GM12878 (cell line): ENCODE results near the gene ANO7. TPM values are rescaled to one million over a fixed set of nuclear protein-coding genes. Genes with fewer than 3 reads are reported as not detected.

Experiments used
- ATAC-seq: fragments of 200-7000 bp; cut with Tn5 transposase; 3 replicates; pipeline ENCODE4 v1.9.1; 2020; ENCODE audit warnings: mild to moderate bottlenecking, moderate library complexity
- BruUV-seq: library from RNA; stranded (reverse); fragments of 400-500 nt; replicated peaks from 2 replicates; lab custom pipeline; 2021; lab: Mats Ljungman, UMichigan
- CTCF ChIA-PET: fragments of 300-600 bp; sonication (Branson Sonifier 250); formaldehyde crosslinking; extraction: SDS; loops from one replicate; lab custom pipeline; 2021; ENCODE audit warnings: inconsistent platforms; lab: Yijun Ruan, JAX
- POLR2A ChIA-PET: fragments of 350-600 bp; formaldehyde crosslinking; extraction: SDS; loops from one replicate; lab custom pipeline; 2021; ENCODE audit warnings: inconsistent platforms; lab: Charles Lee
- RAD21 ChIA-PET: fragments of 300-600 bp; sonication (Branson Sonifier 250); formaldehyde crosslinking; loops from one replicate; lab custom pipeline; 2023; ENCODE audit warnings: antibody characterized with exemption; ENCODE audit not compliant: unreplicated experiment; lab: Charles Lee
- SMC1A ChIA-PET: fragments of 300-600 bp; sonication (Branson Sonifier 250); formaldehyde crosslinking; loops from one replicate; lab custom pipeline; 2023; ENCODE audit not compliant: unreplicated experiment, uncharacterized antibody; lab: Charles Lee
- DNase-seq: peaks from one replicate; pipeline ENCODE4 v3.0.0-alpha.2; 2011; ENCODE audit warnings: low read depth, low spot score
- FAIRE-seq: peaks from 3 replicates; lab custom pipeline; 2011; peaks lifted over from hg19 to GRCh38; lab: Jason Lieb, UNC
- H2AFZ ChIP-seq: 2 replicates; pipeline ENCODE4 v1.6.0; 2011; ENCODE audit warnings: low read depth, low read length, control low read depth; ENCODE audit not compliant: control insufficient read depth
- H3K27ac ChIP-seq: 2 replicates; pipeline ENCODE4 v1.5.1; 2011; ENCODE audit warnings: control low read depth; ENCODE audit not compliant: control insufficient read depth, insufficient read depth
- H3K27me3 ChIP-seq, 2 experiments: replicated peaks in 1 of 2; 2 replicates each; pipeline versions ENCODE4 v1.6.0 to v1.6.1; 2011; ENCODE audit warnings: low read length in 1 of 2; ENCODE audit not compliant: control insufficient read depth in 2 of 2, insufficient read depth in 2 of 2
- H3K36me3 ChIP-seq, 2 experiments: 2 replicates each; pipeline ENCODE4 v1.5.1; 2011; ENCODE audit warnings: low read length in 1 of 2; ENCODE audit not compliant: control insufficient read depth in 2 of 2, insufficient read depth in 2 of 2
- H3K4me1 ChIP-seq: 2 replicates; pipeline ENCODE4 v1.6.1; 2011; ENCODE audit warnings: mild to moderate bottlenecking, low read length, moderate library complexity, mixed read lengths; ENCODE audit not compliant: control insufficient read depth, insufficient read depth
- H3K4me2 ChIP-seq: 2 replicates; pipeline ENCODE4 v1.6.0; 2011; ENCODE audit warnings: control low read depth; ENCODE audit not compliant: control insufficient read depth, insufficient read depth
- H3K4me3 ChIP-seq: fragments of 200-600 bp; sonication (generic); 2 replicates; pipeline ENCODE4 v1.5.1; 2016
- H3K79me2 ChIP-seq: 2 replicates; pipeline ENCODE4 v1.6.0; 2011; ENCODE audit warnings: low read length; ENCODE audit not compliant: control insufficient read depth, insufficient read depth
- H3K9ac ChIP-seq: 2 replicates; pipeline ENCODE4 v1.8.0; 2011; ENCODE audit warnings: low read length, control low read depth, mixed read lengths; ENCODE audit not compliant: control insufficient read depth, insufficient read depth
- H3K9me3 ChIP-seq: replicated peaks from 3 replicates; pipeline ENCODE4 v1.5.1; 2011; ENCODE audit warnings: mild to moderate bottlenecking, low read length; ENCODE audit not compliant: control insufficient read depth, insufficient read depth
- H4K20me1 ChIP-seq: 2 replicates; pipeline ENCODE4 v1.6.0; 2011; ENCODE audit not compliant: control insufficient read depth, insufficient read depth
- MEF2B ChIP-seq: fragments of 450-650 bp; IDR thresholded peaks from 2 replicates; pipeline ENCODE4 v1.6.1; 2018; ENCODE audit warnings: mild to moderate bottlenecking, moderate library complexity; ENCODE audit not compliant: partially characterized antibody, poor library complexity, severe bottlenecking
- RBBP5 ChIP-seq: fragments of 200-600 bp; sonication (generic); conservative IDR thresholded peaks from 2 replicates; pipeline ENCODE4 v1.6.1; 2016
- ZNF24 ChIP-seq: fragments of 450-650 bp; IDR thresholded peaks from 2 replicates; pipeline ENCODE4 v1.6.1; 2017; ENCODE audit warnings: antibody characterized with exemption, mild to moderate bottlenecking
- ZNF622 ChIP-seq: fragments of 450-650 bp; IDR thresholded peaks from 2 replicates; pipeline ENCODE4 v1.6.1; 2017; ENCODE audit warnings: mild to moderate bottlenecking, inconsistent platforms
- WGBS: methylation state at CpG from one replicate; pipeline ENCODE4 v1.1.6; 2016; ENCODE audit warnings: low lambda C conversion rate; ENCODE audit not compliant: insufficient replicate concordance, insufficient coverage; ENCODE audit errors: missing lambda C conversion rate; 5-methylcytosine and 5-hydroxymethylcytosine counted together
- in situ Hi-C: fragments of 300-500 bp; cut with MboI; formaldehyde crosslinking; loops from 9 replicates; pipeline ENCODE4 v1.14.3; 2018; ENCODE audit warnings: mixed read lengths
- intact Hi-C: fragments of 100-400 bp; cut with micrococcal nuclease; formaldehyde crosslinking; loops from one replicate; pipeline ENCODE4 v1.14.2; 2022; ENCODE audit not compliant: unreplicated experiment
- polyA plus RNA-seq, 11 experiments: library from polyadenylated mRNA; depleted of rRNA in 4 of 11; unstranded in 6 of 11; stranded (reverse) in 5 of 11; fragments of >200 nt; fragmentation: Nextera tagmentation in 4 of 11; fragmentation: Illumina TruSeq in 1 of 11; extraction: Ambion mirVana in 4 of 11; extraction: Trizol in 1 of 11; gene quantifications; 1 replicate in 1 of 11; 2 replicates in 10 of 11; pipeline versions ENCODE4 v1.2.1 to v1.2.3, GENCODE V29; 2011 to 2016; ENCODE audit warnings: inconsistent platforms in 2 of 11, missing spikeins in 2 of 11, low read depth in 1 of 11
- total RNA-seq, 4 experiments: library from RNA; depleted of rRNA in 3 of 4; stranded (reverse); fragments of >200 nt in 3 of 4; fragmentation: Illumina TruSeq in 1 of 4; extraction: Trizol in 1 of 4; gene quantifications; 2 replicates each; pipeline versions ENCODE4 v1.2.1 to v1.2.3, GENCODE V29; 2013 to 2021
- TF ChIP-seq, protein P1 (sequence below): fragments of 450-650 bp; IDR thresholded peaks from 2 replicates; pipeline ENCODE4 v1.6.1; 2017; ENCODE audit warnings: mild to moderate bottlenecking
- TF ChIP-seq, protein P2 (sequence below): fragments of 450-650 bp; formaldehyde crosslinking; IDR thresholded peaks from 2 replicates; pipeline ENCODE4 v1.5.0; 2022; ENCODE audit warnings: mild to moderate bottlenecking, missing genetic modification characterization
- TF ChIP-seq, protein P3 (sequence below): fragments of 450-650 bp; IDR thresholded peaks from 2 replicates; pipeline ENCODE4 v1.6.1; 2017; ENCODE audit warnings: mild to moderate bottlenecking, moderate library complexity

The ANO7 gene
- total and polyA plus RNA-seq, 10 of the 15 experiments (the other 5 are each of a cell fraction or from before 2014, with no cell fraction given) = 0.08 to 1.4 (median 0.44) TPM

DNA sequence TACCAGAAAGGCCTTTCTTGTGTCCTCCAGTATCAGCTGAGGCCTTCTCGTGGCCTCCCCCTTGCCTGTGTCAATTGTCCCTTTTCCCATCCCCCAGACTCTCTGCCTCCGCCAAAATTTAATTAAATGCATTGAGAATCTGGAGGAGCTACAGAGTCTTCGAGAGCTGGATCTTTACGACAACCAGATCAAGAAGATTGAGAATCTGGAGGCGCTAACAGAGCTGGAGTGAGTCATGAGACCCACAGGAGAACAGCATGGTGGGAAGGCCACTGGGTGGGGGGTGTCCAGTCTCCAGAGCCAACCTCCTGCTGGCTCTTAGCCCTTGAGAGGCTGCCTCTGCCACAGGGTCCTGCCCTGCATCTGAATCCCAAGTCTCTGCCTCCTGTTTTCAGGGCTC, 29.4 kb upstream of the ANO7 start:
- Histone ChIP-seq H3K4me2 (no peak overlapping the region), H2AFZ (no peak overlapping the region), H4K20me1 (no peaks in the 10 kb centered on the region), H3K27me3 (no peaks in the 10 kb centered on the region), H3K36me3 (peaks cover 5 to 44% of the 10 kb centered on the region in 2 experiments), H3K27ac (no peak overlapping the region), H3K4me1 (no peaks in the 10 kb centered on the region), H3K4me3 (no peak overlapping the region), H3K79me2 (no peaks in the 10 kb centered on the region), H3K9ac (no peak overlapping the region), H3K9me3 (no peaks in the 10 kb centered on the region)
- no peak for DNase-seq
- no peak for ATAC-seq
- BruUV-seq = no TSS peak
- ChIA-PET CTCF (no interaction called here), POLR2A (no interaction called here), RAD21 (no interaction called here), SMC1A (no interaction called here)
- TF ChIP-seq, protein P1, sequence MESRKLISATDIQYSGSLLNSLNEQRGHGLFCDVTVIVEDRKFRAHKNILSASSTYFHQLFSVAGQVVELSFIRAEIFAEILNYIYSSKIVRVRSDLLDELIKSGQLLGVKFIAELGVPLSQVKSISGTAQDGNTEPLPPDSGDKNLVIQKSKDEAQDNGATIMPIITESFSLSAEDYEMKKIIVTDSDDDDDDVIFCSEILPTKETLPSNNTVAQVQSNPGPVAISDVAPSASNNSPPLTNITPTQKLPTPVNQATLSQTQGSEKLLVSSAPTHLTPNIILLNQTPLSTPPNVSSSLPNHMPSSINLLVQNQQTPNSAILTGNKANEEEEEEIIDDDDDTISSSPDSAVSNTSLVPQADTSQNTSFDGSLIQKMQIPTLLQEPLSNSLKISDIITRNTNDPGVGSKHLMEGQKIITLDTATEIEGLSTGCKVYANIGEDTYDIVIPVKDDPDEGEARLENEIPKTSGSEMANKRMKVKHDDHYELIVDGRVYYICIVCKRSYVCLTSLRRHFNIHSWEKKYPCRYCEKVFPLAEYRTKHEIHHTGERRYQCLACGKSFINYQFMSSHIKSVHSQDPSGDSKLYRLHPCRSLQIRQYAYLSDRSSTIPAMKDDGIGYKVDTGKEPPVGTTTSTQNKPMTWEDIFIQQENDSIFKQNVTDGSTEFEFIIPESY = no peak
- TF ChIP-seq RBBP5 (no peak), ZNF24 (no peak), ZNF622 (no peak), MEF2B (no peak)
- TF ChIP-seq, protein P2, sequence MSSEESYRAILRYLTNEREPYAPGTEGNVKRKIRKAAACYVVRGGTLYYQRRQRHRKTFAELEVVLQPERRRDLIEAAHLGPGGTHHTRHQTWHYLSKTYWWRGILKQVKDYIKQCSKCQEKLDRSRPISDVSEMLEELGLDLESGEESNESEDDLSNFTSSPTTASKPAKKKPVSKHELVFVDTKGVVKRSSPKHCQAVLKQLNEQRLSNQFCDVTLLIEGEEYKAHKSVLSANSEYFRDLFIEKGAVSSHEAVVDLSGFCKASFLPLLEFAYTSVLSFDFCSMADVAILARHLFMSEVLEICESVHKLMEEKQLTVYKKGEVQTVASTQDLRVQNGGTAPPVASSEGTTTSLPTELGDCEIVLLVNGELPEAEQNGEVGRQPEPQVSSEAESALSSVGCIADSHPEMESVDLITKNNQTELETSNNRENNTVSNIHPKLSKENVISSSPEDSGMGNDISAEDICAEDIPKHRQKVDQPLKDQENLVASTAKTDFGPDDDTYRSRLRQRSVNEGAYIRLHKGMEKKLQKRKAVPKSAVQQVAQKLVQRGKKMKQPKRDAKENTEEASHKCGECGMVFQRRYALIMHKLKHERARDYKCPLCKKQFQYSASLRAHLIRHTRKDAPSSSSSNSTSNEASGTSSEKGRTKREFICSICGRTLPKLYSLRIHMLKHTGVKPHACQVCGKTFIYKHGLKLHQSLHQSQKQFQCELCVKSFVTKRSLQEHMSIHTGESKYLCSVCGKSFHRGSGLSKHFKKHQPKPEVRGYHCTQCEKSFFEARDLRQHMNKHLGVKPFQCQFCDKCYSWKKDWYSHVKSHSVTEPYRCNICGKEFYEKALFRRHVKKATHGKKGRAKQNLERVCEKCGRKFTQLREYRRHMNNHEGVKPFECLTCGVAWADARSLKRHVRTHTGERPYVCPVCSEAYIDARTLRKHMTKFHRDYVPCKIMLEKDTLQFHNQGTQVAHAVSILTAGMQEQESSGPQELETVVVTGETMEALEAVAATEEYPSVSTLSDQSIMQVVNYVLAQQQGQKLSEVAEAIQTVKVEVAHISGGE = no peak
- TF ChIP-seq, protein P3, sequence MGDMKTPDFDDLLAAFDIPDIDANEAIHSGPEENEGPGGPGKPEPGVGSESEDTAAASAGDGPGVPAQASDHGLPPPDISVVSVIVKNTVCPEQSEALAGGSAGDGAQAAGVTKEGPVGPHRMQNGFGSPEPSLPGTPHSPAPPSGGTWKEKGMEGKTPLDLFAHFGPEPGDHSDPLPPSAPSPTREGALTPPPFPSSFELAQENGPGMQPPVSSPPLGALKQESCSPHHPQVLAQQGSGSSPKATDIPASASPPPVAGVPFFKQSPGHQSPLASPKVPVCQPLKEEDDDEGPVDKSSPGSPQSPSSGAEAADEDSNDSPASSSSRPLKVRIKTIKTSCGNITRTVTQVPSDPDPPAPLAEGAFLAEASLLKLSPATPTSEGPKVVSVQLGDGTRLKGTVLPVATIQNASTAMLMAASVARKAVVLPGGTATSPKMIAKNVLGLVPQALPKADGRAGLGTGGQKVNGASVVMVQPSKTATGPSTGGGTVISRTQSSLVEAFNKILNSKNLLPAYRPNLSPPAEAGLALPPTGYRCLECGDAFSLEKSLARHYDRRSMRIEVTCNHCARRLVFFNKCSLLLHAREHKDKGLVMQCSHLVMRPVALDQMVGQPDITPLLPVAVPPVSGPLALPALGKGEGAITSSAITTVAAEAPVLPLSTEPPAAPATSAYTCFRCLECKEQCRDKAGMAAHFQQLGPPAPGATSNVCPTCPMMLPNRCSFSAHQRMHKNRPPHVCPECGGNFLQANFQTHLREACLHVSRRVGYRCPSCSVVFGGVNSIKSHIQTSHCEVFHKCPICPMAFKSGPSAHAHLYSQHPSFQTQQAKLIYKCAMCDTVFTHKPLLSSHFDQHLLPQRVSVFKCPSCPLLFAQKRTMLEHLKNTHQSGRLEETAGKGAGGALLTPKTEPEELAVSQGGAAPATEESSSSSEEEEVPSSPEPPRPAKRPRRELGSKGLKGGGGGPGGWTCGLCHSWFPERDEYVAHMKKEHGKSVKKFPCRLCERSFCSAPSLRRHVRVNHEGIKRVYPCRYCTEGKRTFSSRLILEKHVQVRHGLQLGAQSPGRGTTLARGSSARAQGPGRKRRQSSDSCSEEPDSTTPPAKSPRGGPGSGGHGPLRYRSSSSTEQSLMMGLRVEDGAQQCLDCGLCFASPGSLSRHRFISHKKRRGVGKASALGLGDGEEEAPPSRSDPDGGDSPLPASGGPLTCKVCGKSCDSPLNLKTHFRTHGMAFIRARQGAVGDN = no peak
- WGBS = 97% methylated on average over 5 of the region's 5 CpGs
- in situ Hi-C loops (no loop called here), intact Hi-C loops (no loop called here)
- no peak for FAIRE-seq
